Sigmoid colon (tissue), 4 donors: ENCODE measurements around the gene ADCY2.

Experiments used
- CTCF ChIP-seq, 4 experiments: fragments of 450-650 bp in 3 of 4; fragments of 200-600 bp in 1 of 4; IDR thresholded peaks; one replicate each; pipeline ENCODE4 v1.5.1; 2016 to 2019; ENCODE audit warnings: antibody characterized with exemption in 4 of 4, mild to moderate bottlenecking in 3 of 4, moderate library complexity in 2 of 4
- EP300 ChIP-seq, 4 donors: sonication (generic); formaldehyde crosslinking; IDR thresholded peaks; one replicate each; pipeline ENCODE4 v1.6.1; 2017; ENCODE audit warnings: antibody characterized with exemption in 4 of 4
- POLR2AphosphoS5 ChIP-seq, 4 donors: sonication (generic); formaldehyde crosslinking; IDR thresholded peaks; one replicate each; pipeline ENCODE4 v1.6.1; 2017; ENCODE audit warnings: antibody characterized with exemption in 4 of 4

GRCh38 chr5:7683753-7684152 lies 287.8 kb downstream of the ADCY2 start:
- TF ChIP-seq EP300 (IDR thresholded peaks at IDR 0.05): no peak
- TF ChIP-seq CTCF (IDR thresholded peaks at IDR 0.05): no peak
- TF ChIP-seq POLR2AphosphoS5 (IDR thresholded peaks at IDR 0.05): no peak
